Right lobe of liver (tissue), 6 donors: ENCODE measurements around the gene SULT1C4. TPM values are rescaled to one million over a fixed set of nuclear protein-coding genes. Genes with fewer than 3 reads are reported as not detected.
"Not testable (repeated sequence)": the region's sequence is repeated elsewhere in the genome, so short reads cannot be mapped to it uniquely, and the experiment has no call there.

Experiments
- ATAC-seq, 4 donors: fragments of 200-7000 bp; cut with Tn5 transposase; one replicate each; pipeline ENCODE4 v1.9.1; 2020; ENCODE audit warnings: mild to moderate bottlenecking in 4 of 4, moderate library complexity in 4 of 4
- DNase-seq, 3 donors: peaks; one replicate each; pipeline ENCODE4 v3.0.0-alpha.2; 2020
- H3K27ac ChIP-seq, 3 donors: fragments of 200-600 bp; one replicate each; pipeline ENCODE4 v1.8.0; 2022
- H3K27me3 ChIP-seq, 2 donors: fragments of 200-600 bp; one replicate each; pipeline ENCODE4 v1.8.0; 2022
- H3K36me3 ChIP-seq, 4 donors: fragments of 200-600 bp; sonication (generic) in 1 of 4; one replicate each; pipeline versions ENCODE4 v1.5.1 to v1.8.0; 2017 to 2022; ENCODE audit warnings: control low read depth in 1 of 4
- H3K4me1 ChIP-seq, 4 donors: fragments of 200-600 bp; sonication (generic) in 1 of 4; one replicate each; pipeline versions ENCODE4 v1.5.1 to v1.8.0; 2017 to 2022; ENCODE audit warnings: control low read depth in 1 of 4
- H3K4me3 ChIP-seq, 3 donors: fragments of 200-600 bp; one replicate each; pipeline ENCODE4 v1.8.0; 2022
- H3K9me3 ChIP-seq, 4 donors: fragments of 200-600 bp; sonication (generic) in 1 of 4; one replicate each; pipeline versions ENCODE4 v1.5.1 to v1.8.0; 2017 to 2022; ENCODE audit warnings: control low read depth in 1 of 4
- POLR2A ChIP-seq: fragments of 450-650 bp; IDR thresholded peaks from one replicate; pipeline ENCODE4 v1.6.1; 2017; ENCODE audit warnings: antibody characterized with exemption, mild to moderate bottlenecking
- WGBS: methylation state at CpG from one replicate; pipeline ENCODE4 v1.1.6; 2018; ENCODE audit warnings: low coverage, low lambda C conversion rate; ENCODE audit not compliant: insufficient coverage; ENCODE audit errors: missing lambda C conversion rate; 5-methylcytosine and 5-hydroxymethylcytosine counted together
- intact Hi-C, 2 donors: fragments of 100-400 bp; cut with DNase I; formaldehyde crosslinking; loops; one replicate each; pipeline versions ENCODE4 v1.11.2 to v1.14.1; 2022
- small RNA-seq, 2 experiments: library from RNA; depleted of rRNA; stranded (forward); fragments of <200 nt; gene quantifications; one replicate each; pipeline ENCODE3, GENCODE V24; 2016
- total RNA-seq, 6 experiments: library from RNA; depleted of rRNA in 2 of 6; stranded (reverse); fragments of >200 nt in 2 of 6; fragmentation: NEBNext Ultra II Directional in 3 of 6; extraction: Animal tissue kit (Norgen Biotek cat#: 25700) in 3 of 6; gene quantifications; one replicate each; pipeline versions ENCODE4 v1.1.0 to v1.2.4, GENCODE V29; 2016 to 2023
- TF ChIP-seq, protein P1 (sequence below), 4 donors: fragments of 200-600 bp in 3 of 4; fragments of 450-650 bp in 1 of 4; IDR thresholded peaks; one replicate each; pipeline versions ENCODE4 v1.5.1 to v1.8.0; 2016 to 2022; ENCODE audit warnings: antibody characterized with exemption in 4 of 4, mild to moderate bottlenecking in 2 of 4
- donor health status: DM: no; HTN: yes; CAD: no.
- donor health status: DM: no; HTN: no; CAD: no.
- donor health status: DM: no; HTN: no; CAD: no.
- donor health status: DM: no; HTN: yes; CAD: no.
- donor health status: DM: no; HTN: yes; CAD: no.

Gene SULT1C4
- total RNA-seq, 6 experiments from 2014 or later: 0.92 to 2.7 (median 1.4) TPM

- intact Hi-C loops: no loop called here
- Histone ChIP-seq H3K36me3 (no peaks in the 10 kb centered on the region), H3K9me3 (no peaks in the 10 kb centered on the region), H3K27me3 (no peaks in the 10 kb centered on the region), H3K27ac (no peak overlapping the region), H3K4me3 (no peak overlapping the region), H3K4me1 (no peaks in the 10 kb centered on the region)
- TF ChIP-seq, protein P1, sequence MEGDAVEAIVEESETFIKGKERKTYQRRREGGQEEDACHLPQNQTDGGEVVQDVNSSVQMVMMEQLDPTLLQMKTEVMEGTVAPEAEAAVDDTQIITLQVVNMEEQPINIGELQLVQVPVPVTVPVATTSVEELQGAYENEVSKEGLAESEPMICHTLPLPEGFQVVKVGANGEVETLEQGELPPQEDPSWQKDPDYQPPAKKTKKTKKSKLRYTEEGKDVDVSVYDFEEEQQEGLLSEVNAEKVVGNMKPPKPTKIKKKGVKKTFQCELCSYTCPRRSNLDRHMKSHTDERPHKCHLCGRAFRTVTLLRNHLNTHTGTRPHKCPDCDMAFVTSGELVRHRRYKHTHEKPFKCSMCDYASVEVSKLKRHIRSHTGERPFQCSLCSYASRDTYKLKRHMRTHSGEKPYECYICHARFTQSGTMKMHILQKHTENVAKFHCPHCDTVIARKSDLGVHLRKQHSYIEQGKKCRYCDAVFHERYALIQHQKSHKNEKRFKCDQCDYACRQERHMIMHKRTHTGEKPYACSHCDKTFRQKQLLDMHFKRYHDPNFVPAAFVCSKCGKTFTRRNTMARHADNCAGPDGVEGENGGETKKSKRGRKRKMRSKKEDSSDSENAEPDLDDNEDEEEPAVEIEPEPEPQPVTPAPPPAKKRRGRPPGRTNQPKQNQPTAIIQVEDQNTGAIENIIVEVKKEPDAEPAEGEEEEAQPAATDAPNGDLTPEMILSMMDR (IDR thresholded peaks at IDR 0.05): no peak
- TF ChIP-seq POLR2A: no peak
- 74% methylated on average over 5 of the region's 8 CpGs for WGBS
- ATAC-seq (peak in 1 of 4 donors; percentile 74), DNase-seq (no peak)
Measured at GRCh38 chr2:108423502-108424251, 45.9 kb downstream of the SULT1C4 start.

DNA sequence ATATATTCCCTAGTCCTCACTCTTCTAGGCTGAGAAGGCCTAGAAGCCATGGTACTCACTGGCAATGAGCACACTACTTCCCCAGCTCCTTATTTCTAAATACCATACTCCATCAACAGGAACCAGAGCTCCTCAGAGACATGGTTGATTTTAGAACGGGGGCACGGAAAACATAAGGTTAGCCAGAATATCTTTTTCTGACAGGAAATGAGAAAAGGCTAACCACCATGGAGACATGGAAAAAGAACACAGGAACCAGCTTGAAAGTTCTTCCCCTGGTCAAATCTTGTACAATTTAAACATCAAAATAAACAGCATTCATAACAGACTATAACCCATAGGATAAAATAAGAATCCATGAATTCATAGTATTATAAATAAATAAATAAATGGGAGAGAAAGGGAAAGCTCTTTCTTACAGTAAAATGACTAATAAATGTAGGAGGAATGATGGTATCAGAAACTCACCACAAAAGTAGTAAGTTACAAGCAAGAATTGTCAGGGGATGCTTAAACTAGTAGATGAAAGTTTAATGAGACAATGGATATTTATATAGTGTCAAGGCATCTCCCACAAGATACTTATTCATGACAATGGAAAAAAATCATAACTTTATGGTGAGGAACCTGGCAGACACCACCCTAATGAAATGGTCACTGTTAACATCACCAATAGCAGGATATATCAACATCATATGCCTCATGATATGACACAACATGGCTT, 50.7 kb downstream of the SULT1C4 start:
- Histone ChIP-seq H3K4me1 (no peaks in the 10 kb centered on the region), H3K9me3 (no peaks in the 10 kb centered on the region), H3K27ac (no peak overlapping the region), H3K4me3 (no peak overlapping the region), H3K36me3 (no peaks in the 10 kb centered on the region), H3K27me3 (no peaks in the 10 kb centered on the region)
- intact Hi-C loops: no loop called here
- TF ChIP-seq POLR2A: no peak
- TF ChIP-seq, protein P1 (IDR thresholded peaks at IDR 0.05): no peak
- ATAC-seq (no peak), DNase-seq (no peak)
- 56% methylated on average over 2 of the region's 2 CpGs for WGBS

GRCh38 chr2:108435578-108435977, 57.8 kb downstream of the SULT1C4 start:
- intact Hi-C loops: not testable (repeated sequence)
- 90% methylated on average over 1 of the region's 1 CpG for WGBS

GRCh38 chr2:108436976-108437375, 59.2 kb downstream of the SULT1C4 start:
- ATAC-seq (no peak), DNase-seq (no peak)
- 12% methylated on average over 1 of the region's 1 CpG for WGBS
- TF ChIP-seq, protein P1 (IDR thresholded peaks at IDR 0.05): no peak
- no peak for TF ChIP-seq POLR2A
- Histone ChIP-seq H3K9me3 (no peaks in the 10 kb centered on the region), H3K4me3 (no peak overlapping the region), H3K27me3 (no peaks in the 10 kb centered on the region), H3K27ac (no peak overlapping the region), H3K4me1 (no peaks in the 10 kb centered on the region), H3K36me3 (no peaks in the 10 kb centered on the region)
- intact Hi-C loops: no loop called here

More at GRCh38 chr2:108435578-108435977, 57.8 kb downstream of the SULT1C4 start:
- not testable (repeated sequence) for H3K36me3 ChIP-seq, H3K27me3 ChIP-seq, H3K4me1 ChIP-seq, H3K9me3 ChIP-seq, ATAC-seq, H3K27ac ChIP-seq, H3K4me3 ChIP-seq, DNase-seq

Small RNAs within 50 kb of the gene (small RNA-seq; reads per million reads assigned to genes)
- 0 reads per million in 2 experiments for gene SMIM12P1

Other genes with a start within 250 kb of the SULT1C4 start
- gene SULT1C3, start 138.0 kb upstream of the SULT1C4 start, total RNA-seq: not detected
- 10 to 100 TPM in 1 of 6 experiments, 1 to 10 TPM in 3, under 1 TPM in 1, not detected in 1; 0.87 to 31.2 (median 2.0) TPM for gene SULT1C2, start 89.1 kb upstream of the SULT1C4 start, total RNA-seq
- gene GCC2, start 71.3 kb downstream of the SULT1C4 start, total RNA-seq: 10 to 100 TPM; 11.9 to 24.7 (median 17.7) TPM
- 10 to 100 TPM; 15.7 to 33.0 (median 18.7) TPM for gene LIMS1, start 156.5 kb downstream of the SULT1C4 start, total RNA-seq